DOHH2 (cell line): Measurements from ENCODE around the gene CKMT1A.
"Not testable (repeated sequence)": the region's sequence is repeated elsewhere in the genome, so short reads cannot be mapped to it uniquely, and the experiment has no call there.

Experiments
- CTCF ChIP-seq: fragments of 200-600 bp; sonication (generic); IDR thresholded peaks from one replicate; pipeline ENCODE4 v1.5.1; 2014; ENCODE audit warnings: antibody characterized with exemption, mild to moderate bottlenecking, low read depth, low read length; ENCODE audit not compliant: poor library complexity, severe bottlenecking
- EZH2phosphoT487 ChIP-seq: fragments of 200-600 bp; sonication (generic); IDR thresholded peaks from 2 replicates; pipeline ENCODE4 v1.6.1; 2017; ENCODE audit warnings: borderline replicate concordance, mild to moderate bottlenecking, antibody characterized with exemption, low read length, moderate library complexity, mixed read lengths

GRCh38 chr15:43666177-43666576 lies 27.5 kb upstream of the CKMT1A start:
- not testable (repeated sequence) for TF ChIP-seq CTCF, EZH2phosphoT487
